Fibroblast of skin of abdomen (primary cell): ENCODE data around the gene MKNK2.

Experiments
- DNase-seq: peaks from one replicate; pipeline ENCODE4 v3.0.0-alpha.2; 2013

MKNK2 gene

DNA sequence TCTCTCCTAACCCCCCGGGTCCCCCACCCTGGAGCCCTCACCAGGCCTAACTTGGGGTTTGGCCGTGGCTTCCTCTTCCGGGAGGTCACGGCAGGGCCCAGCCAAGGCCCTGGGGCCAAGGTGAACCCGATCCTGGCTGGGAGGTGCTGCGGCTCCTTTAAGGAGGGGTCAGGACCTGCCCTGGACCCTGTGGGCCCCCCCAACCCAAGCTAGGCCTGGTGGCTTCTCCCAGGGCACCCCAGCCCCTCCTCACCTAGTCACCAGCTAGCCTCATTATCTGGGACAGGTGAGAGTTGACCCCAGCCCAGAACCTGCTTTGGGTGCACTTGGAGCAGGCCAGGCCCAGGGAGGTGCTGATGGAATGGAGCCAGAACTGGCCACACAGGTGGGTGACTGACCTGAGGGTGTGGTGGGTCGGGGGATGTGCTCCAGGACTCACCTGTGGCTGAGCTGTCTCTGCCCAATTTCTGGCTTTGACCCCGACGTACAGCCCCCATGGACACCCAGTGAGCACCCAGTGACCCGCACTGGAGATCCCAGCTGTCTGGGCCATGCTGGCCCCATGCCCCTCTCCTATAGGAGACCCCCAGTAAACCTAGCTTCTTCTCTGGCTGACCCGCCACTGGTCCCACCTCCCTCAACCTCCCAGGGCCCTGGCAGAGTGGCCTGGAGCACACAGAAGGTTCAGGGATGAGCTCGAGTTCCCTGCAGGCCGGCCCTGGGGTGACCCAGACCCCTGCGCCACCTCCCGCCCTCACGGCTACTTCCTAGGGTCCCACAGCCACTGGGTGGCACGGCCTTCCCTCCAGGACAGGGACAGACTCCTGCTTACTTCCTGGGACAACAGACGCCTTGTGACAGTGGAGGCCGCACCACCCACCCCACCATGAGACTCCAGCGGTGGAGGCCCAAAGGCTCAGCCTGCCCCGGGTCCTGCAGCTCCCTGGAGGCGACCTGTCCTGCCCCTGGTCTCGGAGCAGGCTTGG is 6.7 kb upstream of the MKNK2 start:
- DNase-seq: no peak

DNA sequence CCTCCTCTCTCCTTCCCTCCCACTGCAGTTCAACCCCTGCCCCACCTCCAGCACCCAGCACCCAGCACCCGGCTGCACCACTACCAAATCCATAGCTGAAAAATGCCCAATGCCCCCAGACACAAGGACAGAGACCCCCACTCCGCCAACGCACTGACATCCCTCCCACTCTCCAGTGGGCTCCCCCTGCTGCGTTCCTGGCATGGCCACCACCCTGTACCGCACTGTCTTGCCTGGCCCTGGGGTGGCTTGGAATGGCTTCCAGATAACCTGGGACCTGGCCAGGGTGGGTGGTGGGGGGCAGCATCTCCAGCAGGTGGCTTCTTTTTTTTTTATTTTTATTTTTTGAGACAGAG is 5.8 kb upstream of the MKNK2 start:
- DNase-seq: no peak

- DNase-seq: peak; percentile 77
Observed at GRCh38 chr19:2055931-2056836, 5.1 kb upstream of the MKNK2 start.

GRCh38 chr19:2054763-2055162 is 3.7 kb upstream of the MKNK2 start:
- DNase-seq: no peak

- DNase-seq: no peak
Observed at GRCh38 chr19:2053601-2054389, 2.8 kb upstream of the MKNK2 start.

DNA sequence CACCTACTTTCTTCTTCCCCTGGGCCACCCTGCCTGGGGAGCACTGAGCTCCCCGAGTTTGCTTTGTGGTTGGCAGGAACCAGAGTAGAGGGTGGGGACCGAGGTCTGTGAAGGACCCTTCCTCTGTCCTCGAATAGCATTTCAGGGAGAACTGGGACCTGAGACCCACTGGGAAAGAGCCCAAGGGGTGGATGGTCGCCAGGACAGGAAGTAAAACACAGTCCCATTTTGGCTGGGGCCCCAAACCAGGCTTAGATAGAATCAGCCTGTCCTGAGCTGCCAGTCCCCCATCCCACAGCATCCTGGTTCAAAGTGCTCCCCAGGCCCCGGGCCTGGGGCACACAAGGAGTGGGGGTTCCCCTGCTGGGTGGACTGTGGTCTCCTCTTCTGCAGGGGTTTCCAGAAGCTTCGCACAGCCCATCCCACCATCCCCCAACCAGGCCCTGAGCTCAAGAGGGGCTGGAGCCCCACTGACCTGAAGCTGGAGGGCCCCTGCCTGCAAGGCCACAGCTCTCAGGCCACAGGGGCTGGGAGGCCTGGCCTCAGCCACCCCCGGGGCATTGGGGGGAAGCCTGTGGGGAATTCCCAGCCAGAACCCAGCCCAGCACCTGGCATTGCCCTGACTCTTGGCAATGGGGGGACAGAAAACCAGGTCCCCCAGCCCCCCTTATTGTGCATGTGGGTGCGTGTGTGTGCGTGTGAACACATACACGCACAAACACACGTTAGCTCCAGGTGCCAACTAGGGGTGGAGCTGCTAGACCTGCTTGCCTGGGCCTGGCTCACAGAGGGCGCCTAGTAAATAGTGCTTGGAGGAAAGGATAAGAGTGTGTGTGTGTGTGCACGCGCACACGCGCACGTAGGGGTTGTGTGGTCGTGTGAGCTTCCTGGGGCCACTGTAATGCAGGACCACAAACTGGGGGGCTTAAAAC is 995 bp upstream of the MKNK2 start:
- DNase-seq: no peak

DNA sequence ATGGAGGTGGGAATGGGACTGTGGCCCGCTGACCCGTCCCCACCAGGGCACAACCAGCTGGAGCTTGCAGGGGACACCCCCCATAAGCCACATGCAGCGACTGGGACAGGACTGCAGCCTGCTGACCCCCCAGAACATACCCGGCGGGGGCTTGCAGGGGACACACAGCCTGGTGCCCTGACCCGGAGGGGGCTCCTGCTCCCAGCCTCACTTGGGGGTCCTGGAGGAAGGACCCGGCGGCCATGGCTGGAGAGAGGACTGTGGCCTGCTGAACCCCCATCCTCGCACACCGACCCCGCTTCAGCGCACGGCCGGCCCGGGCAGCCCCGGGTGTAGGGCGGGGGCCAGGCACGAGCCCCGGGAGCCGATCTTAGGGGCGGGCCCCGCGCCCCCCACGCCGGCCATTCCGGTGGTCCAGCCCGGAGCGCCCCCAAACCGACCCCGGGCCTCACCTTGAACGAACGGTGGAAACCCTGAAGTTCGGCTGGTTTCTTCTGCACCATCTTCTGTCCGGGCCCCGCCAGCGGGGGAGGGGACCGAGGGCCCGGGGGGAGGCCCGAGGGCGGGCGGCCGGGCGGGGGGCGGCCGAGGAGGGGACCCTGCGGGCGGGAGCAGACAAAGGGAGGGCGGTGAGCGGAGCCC is 574 bp downstream of the MKNK2 start:
- DNase-seq: no peak

GRCh38 chr19:2049741-2050348 is 1.2 kb downstream of the MKNK2 start:
- peak; percentile 46 for DNase-seq

- DNase-seq: no peak
Observed at GRCh38 chr19:2048959-2049740, 1.9 kb downstream of the MKNK2 start.

GRCh38 chr19:2048104-2048958 is 2.7 kb downstream of the MKNK2 start:
- DNase-seq: no peak

GRCh38 chr19:2047449-2048103 is 3.5 kb downstream of the MKNK2 start:
- DNase-seq: no peak

DNA sequence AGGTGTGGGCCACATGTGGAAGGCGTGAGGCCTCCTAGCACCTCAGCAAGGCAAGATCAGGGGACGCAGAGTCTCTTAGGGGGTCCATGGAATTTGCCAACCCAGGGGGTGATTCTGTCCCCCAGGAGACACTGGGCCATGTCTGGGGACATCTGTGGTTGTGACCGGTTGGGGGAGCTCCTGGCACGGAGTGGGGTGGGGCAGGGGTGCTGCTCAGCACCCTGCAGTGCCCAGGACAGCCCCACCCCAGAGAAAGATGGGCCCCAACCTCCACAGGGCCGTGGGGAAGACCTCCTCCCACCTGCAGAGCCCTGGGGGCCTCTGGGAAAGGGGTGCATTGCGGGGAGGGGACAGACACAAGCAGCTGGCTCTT is 4.0 kb downstream of the MKNK2 start:
- DNase-seq: no peak

- DNase-seq: no peak
Observed at GRCh38 chr19:2046046-2046907, 4.8 kb downstream of the MKNK2 start.

DNA sequence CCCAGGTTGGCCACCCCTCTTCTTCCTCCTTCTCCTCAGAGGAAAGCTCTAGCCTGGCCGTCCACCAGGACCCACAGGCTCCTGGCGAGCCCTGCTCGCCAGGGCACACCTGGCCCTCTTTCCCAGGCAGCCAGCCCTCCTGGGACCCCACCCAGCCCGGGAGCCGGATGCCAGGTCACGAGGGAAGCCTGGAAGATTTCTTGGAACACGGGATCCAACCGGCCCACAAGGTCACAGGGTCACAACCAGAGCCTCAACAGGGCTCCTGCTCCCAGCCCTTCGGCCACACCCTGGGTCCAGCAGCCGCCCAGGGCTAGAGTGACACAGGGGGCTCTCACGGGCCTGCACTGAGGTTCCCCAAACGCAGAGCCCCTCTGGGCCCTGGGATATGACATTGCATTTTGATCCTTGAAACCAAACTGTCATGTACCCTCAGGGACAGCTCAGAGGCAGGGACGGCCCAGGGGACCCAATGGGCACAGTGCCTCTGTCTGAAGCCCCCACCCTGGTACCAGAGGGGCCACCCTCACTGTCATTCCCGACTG is 5.5 kb downstream of the MKNK2 start:
- no peak for DNase-seq

DNA sequence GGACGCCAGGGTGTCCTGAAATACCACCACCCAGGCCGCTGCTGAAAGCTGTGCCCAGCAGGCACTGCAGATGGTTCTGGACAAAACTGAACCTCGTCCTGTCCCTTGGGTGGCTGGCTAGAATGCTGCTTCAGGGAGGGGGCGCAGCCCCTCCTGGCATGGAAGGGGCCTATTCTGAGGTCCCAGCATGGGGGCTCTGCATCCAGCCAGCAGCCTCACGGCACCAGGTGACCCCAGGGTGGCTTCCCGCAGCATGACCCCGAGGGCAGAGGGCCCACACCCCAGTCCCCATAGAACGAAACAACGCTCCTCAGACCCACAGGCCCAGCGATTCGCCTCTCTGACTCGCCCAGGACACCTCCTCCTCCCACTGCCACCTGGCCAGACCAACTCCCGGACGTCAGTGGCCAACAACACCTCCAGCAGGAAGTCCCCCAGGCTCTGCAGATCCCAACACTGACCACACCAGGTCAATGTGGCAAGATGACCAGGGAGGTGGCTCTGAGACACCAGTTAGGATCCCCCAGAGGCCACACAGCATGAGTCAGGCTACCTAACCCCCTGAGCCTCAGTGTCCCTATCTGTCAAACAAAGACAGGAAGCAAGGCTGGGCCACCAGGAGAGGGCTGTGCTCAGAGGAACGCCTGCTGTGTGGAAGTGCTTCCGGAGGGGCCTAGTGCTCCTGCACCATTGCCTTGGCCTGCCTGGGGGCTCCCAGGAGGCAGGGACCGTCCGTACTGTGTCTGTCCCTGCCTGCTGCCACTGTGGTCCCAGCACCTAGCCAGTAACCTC is 6.1 kb downstream of the MKNK2 start:
- DNase-seq: no peak
